GM19328 (cell line): ENCODE results near the gene PHACTR3.

Experiments
- ATAC-seq: cut with Tn5 transposase; IDR thresholded peaks from one replicate; pipeline ENCODE4 v1.9.1; 2021; ENCODE audit warnings: mild to moderate bottlenecking, moderate library complexity; ENCODE audit not compliant: unreplicated experiment

The PHACTR3 gene

GRCh38 chr20:59725476-59726280, 121.3 kb downstream of the PHACTR3 start:
- no peak for ATAC-seq

GRCh38 chr20:59726281-59726595, 121.9 kb downstream of the PHACTR3 start:
- ATAC-seq, result no peak

GRCh38 chr20:59728722-59729430, 124.5 kb downstream of the PHACTR3 start:
- no peak for ATAC-seq

GRCh38 chr20:59729506-59729905, 125.2 kb downstream of the PHACTR3 start:
- no peak for ATAC-seq

- no peak for ATAC-seq
Measured at GRCh38 chr20:59730722-59731121, 126.4 kb downstream of the PHACTR3 start.

- ATAC-seq, result no peak
Measured at GRCh38 chr20:59731376-59731775, 127.0 kb downstream of the PHACTR3 start.

GRCh38 chr20:59733351-59733750, 129.0 kb downstream of the PHACTR3 start:
- no peak for ATAC-seq

- ATAC-seq, result no peak
Measured at GRCh38 chr20:59735486-59735885, 131.1 kb downstream of the PHACTR3 start.

GRCh38 chr20:59735917-59736316, 131.6 kb downstream of the PHACTR3 start:
- ATAC-seq, result no peak

- no peak for ATAC-seq
Measured at GRCh38 chr20:59736366-59736765, 132.0 kb downstream of the PHACTR3 start.

GRCh38 chr20:59737073-59737666, 132.8 kb downstream of the PHACTR3 start:
- no peak for ATAC-seq

GRCh38 chr20:59737816-59738215, 133.5 kb downstream of the PHACTR3 start:
- no peak for ATAC-seq

GRCh38 chr20:59738851-59739250, 134.5 kb downstream of the PHACTR3 start:
- no peak for ATAC-seq

- no peak for ATAC-seq
Measured at GRCh38 chr20:59740621-59741020, 136.3 kb downstream of the PHACTR3 start.

GRCh38 chr20:59741073-59741472, 136.7 kb downstream of the PHACTR3 start:
- no peak for ATAC-seq

- ATAC-seq, result no peak
Measured at GRCh38 chr20:59742351-59743095, 138.2 kb downstream of the PHACTR3 start.

GRCh38 chr20:59743308-59743707, 139.0 kb downstream of the PHACTR3 start:
- ATAC-seq, result no peak

GRCh38 chr20:59743767-59744485, 139.6 kb downstream of the PHACTR3 start:
- ATAC-seq, result no peak

GRCh38 chr20:59744756-59745155, 140.4 kb downstream of the PHACTR3 start:
- no peak for ATAC-seq

GRCh38 chr20:59745201-59745600, 140.9 kb downstream of the PHACTR3 start:
- ATAC-seq, result no peak

GRCh38 chr20:59745716-59746115, 141.4 kb downstream of the PHACTR3 start:
- ATAC-seq, result no peak
